HG03342 (cell line): Measurements from ENCODE around the gene DLGAP1.
"Not testable (repeated sequence)": the region's sequence is repeated elsewhere in the genome, so short reads cannot be mapped to it uniquely, and the experiment has no call there.

Source experiments
- ATAC-seq: cut with Tn5 transposase; IDR thresholded peaks from one replicate; pipeline ENCODE4 v1.9.1; 2021; ENCODE audit warnings: mild to moderate bottlenecking, moderate library complexity; ENCODE audit not compliant: unreplicated experiment

The DLGAP1 gene

DNA sequence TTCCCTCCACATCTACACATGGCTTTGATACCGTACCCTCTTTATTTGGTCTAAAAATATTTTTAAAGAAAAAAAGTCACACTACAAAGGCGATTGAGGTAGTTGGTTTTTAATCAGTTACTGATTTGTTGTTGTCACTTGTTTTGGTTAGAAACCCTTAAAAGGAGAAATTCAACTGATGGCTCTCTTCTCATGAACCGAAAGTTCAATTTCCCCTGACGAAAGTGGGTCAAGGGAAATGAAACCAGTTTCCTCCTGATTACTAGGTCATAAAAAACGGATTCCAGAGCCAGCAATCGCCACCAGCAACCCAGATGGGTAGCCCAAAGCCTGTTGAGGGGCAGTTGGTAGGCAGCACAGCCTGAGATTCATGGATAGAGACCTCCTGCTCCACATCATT, 63.2 kb downstream of the DLGAP1 start:
- ATAC-seq = no peak

DNA sequence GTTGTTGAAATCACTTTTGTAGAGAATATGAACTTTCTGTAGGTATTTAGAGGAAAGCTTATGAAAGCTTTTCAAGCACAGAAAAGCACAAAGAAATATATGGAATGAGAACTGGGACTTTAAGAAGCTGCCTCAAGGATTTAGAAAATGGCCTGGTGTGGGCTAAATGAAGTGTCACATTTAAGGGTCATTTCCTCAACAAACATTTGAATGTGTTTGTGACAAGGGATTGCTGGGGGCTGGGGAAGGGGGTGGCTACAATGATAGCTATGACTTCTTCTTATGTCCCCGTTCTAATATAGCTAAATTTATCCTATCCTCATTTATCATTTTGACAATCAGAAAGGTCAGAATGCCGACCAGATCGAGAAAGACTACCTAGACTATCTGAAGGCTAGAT, 69.2 kb downstream of the DLGAP1 start:
- no peak for ATAC-seq

DNA sequence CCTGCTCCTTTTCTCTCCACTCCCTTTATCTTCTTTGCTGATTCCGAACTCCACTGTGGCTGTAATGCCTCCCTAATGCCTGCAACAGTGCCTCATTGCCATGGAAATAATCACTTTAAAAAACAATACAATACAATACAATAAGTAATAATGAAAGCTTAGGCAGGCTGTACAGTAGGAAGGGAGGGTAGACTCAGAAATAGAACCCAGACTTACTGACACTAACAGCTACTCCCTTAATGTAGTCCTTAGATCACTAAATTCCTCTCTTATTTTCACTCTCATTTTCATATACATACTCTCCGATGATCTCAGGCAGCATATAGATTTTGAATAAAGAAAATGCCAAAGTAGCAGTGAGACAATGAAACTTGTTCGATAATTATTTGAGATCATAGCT, 70.2 kb downstream of the DLGAP1 start:
- no peak for ATAC-seq

DNA sequence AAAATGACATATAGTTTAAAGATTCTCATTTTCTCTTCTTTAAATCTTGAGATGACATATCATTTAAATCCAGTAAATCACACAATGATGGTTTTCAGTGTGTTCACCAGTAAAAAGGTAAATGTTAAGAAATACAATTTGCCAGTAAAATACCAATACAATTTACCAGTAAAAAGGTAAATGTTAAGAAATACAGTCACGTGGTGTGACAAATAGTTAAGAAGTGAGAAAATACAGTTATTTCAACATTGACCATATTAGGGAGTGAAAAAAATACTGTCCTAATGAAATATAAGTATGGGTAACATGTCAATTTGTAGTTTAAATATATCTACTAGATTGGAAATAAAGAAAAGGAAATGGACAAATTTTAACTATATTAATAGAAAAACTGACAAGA, 80.5 kb downstream of the DLGAP1 start:
- ATAC-seq = no peak

DNA sequence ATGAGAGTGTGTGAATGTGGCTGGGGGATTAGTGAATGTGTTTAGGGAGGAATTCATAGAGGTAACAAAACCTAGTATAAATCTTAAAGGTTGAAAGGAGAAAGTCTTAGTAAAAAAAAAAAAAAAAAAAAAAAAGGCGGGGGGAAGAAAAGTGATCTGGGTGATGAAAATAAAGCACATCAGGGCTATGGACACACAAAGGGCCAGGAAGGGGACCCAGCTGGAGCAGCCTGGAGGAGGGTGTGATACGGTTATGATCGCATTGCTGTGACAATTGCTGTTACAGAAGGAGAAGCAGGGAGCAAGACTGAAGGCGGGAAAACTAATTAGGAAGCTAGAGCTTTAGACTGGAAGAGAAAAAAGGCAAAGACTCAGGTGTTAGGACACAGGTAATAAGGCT, 85.4 kb downstream of the DLGAP1 start:
- no peak for ATAC-seq

DNA sequence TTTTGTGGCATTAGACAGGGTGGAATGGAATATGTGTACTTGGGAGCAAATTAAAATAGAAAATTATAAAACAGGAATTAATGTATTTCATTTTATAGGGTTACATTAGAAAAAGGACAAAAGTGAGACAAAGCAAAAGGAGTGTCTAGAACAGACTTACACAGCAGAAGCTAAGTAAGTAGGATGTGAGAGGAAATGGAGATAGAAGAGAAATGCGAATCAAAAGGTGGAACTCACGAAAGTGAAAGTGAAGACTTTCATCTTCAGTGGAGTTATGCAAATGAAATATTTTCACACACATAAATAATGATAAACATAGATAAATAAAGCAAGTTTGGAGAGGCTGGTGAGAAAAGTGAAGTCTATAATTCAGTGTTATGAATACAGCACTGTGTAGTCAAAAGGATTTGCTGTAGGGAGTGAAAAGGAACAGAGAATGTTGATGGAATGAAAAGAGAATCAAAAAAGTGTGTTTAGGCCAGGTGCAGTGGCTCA, 94.8 kb downstream of the DLGAP1 start:
- no peak for ATAC-seq

DNA sequence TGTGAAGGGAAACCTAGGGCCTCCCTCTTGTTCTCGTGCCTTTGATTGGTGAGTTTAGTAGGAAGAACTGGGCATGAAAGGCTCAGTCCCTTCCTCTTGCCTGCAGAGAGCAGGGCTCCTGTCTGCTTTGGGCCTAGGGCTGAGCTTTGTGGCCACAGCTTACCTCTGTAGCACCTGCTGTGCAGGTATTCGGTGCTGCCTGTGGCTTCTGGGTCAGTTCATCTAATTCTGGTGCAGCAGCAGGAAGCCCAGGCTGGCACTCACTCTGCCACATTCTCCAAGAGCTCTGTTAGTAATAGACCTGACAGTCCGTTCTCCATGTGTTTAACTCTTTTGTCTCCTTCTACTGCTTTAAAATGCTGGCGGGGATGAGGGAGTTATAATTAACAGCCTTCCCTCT, 96.5 kb downstream of the DLGAP1 start:
- ATAC-seq = no peak

DNA sequence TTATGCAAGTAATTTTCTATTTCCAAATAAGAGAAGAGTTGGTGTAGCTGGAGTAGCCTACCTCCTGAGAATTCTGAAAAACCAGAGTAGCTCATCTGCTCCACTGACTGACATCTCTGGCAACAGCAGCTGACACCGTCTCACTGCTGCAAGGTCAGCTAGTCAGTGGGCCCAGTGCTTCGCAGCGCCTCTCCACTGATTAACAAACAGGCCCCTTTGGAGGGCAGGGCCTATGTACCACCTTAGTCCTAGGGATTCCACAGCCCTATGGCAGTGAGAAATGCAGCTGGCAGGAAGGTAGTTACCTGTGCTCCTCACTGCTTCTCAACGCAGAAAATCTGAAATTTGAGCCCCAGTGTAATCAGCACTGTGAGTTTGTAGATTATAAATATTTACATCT, 97.5 kb downstream of the DLGAP1 start:
- ATAC-seq = no peak

DNA sequence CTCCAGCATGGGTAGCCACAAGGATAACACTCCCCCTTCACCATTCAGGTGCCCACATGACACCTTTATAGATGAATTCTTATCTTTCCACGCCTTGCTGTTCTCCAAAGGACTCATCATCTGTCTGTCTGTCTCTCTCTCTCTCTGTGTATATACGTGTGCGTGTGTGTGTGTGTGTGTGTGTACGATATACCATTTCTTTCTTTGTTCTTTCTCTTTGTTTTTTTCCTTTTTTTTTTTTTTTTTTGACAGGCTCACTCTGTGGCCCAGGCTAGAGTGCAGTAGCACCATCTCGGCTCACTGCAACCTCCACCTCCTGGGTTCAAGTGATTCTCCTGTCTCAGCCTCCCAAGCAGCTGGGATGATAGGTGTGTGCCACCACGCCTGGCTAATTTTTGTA, 98.2 kb downstream of the DLGAP1 start:
- no peak for ATAC-seq

DNA sequence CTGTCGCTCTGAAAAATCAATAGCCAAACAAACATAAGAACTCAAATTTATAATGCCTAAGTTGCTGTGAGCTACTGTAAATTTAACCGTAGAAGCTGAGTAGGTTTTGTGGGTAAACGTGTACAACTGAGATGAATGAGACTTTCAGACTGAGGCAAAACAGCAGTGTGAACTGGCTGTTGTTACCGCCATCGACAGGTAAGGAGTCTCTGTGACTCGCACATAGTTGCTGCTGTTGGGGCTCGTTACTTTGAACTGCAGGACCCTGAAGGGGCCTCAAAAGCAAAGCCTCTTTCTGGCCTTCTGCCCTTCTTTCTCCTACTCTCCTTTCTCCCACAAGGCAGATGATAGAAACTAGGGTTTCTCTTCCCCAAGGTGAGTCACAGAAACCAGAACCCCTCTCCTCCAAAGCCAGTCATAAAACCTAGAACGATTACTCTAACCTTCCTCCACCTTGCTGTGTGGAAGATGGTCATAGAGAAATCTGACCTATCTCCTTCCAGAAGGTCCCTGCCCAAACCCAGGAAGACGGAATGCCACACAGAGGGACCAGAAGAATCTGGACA, 101.2 kb downstream of the DLGAP1 start:
- ATAC-seq = no peak

DNA sequence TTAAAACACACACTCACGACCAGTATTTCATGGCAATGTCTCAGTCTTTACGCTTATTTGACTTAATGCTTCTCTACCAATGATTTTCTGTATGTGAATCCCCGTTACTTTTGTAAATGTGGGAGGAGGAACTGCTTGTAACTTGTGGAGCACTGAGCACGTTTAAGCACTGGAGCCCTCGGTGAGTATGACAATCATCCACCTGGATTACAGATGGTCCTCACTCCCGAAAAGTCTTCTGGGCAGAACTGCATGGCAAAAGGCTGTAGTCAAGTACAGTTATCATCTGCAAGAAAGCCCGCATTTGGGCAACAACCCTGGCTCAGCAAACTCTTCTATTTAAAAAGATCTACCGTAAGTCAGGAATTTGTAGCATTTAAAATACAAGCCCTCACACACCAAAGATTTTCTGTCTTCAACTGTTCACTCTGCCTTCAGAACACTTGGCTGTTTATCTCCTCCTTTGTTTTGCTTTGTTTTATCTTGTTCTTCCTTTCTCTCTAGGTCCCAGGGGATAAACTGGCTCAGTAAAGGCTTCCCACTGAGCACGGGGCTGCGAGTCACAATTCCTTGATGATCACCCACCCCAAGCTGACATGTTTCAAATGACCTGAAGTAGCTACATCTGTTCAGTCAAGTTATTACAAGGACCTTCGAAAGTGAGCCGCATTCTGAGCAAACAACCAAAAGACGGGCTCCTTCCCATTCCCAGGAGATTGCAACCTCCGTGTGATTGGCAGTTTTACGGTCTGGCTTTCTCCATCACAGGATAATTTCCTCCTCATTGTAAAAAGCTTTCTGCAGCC, 102.2 kb downstream of the DLGAP1 start:
- no peak for ATAC-seq

DNA sequence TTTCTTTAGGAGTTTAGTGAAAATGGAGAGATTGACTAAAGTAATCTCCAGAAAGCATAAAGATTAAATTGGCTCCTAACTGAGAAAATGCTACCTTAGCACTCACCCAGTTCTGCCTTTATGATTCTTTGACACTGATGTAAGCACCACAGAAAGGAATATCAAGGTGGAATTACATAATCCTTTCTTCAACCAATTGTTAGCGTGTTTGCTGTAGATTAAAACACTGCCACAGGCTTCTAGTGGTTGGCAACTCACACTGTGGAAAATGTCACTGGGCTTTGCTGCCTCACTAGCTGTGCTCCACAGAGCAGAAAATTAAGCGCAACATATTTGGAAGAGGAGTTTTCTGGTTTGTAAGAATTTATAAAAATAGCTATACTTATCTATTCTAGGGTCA, 104.1 kb downstream of the DLGAP1 start:
- no peak for ATAC-seq

DNA sequence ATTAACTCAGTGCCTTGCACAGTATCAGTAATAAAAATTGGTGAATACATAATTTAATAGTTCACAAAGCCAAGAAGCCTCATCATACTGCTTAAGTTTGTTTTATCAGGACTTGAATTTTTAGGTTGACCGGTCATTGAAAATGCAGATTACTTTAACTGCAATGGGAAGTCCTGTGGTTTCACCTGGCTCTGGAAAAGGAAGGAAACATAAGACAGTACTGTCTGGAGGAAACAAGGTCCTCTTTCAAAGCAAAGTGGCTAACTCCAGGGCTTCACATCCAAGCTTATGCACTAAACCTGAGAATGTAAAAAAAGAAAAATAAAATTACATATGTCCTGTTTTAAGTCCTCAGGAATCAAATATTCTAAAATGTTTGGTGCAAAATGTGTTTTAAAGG, 119.7 kb downstream of the DLGAP1 start:
- no peak for ATAC-seq

DNA sequence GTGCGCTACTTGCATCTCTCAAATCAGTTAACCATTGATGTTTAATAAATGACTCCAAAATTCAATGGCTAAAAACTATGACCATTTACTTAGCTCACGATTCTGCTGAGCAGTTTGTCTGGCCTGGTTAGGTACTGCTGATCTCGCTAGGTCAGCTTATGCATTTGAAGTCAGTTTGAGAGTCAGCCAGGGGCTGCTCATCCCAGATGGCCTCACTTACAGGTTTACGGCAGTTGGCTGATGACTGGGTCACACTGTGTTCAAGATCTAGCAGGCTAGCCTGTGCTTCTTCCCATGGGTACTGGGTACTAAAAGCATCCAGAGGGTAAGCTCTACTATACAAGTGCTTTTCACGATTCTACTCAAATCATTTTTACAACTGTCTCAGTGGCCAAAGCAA, 122.1 kb downstream of the DLGAP1 start:
- ATAC-seq = no peak

DNA sequence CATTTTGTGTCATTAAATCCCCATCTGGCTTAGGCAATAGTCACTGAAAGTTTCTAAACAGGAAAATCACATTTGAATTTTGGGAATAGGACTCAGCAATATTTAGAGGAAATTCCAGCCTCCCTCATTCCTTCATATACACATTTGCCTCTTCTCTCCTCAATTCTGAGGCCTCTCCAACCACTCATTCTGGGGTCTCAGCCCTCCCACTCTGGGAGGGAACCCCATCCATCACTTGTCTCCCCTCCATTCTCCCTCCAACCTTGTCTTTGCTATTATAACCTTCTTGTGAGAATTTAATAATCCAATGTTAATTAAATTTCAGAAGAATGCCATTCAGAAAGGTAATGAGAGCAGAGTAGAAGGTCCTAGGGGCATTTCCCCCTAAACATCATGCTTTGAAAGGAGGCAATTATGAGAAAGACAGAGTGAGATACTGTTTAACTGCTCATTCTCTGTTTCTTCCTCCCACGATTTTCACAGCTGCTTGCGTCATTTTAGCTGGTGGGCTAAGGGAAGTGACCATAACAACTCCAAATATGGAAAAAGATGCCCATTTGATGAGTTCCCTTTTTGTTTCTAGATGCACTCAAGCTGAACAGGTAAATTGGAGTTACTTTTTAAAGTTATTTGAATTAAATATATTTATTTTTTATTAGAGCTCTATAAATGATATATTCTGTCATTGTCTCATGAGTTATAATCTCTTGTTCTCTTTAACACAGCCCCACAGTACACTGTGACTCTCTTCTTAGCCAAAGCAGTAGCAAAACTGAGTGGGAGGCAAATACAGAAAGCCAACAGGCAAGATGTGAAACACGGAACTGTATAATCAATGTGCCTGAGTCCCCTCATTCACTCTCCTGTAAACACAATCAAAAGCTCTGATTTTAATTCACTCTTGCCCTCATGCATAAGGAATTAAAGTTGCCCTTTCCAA, 135.1 kb downstream of the DLGAP1 start:
- no peak for ATAC-seq

DNA sequence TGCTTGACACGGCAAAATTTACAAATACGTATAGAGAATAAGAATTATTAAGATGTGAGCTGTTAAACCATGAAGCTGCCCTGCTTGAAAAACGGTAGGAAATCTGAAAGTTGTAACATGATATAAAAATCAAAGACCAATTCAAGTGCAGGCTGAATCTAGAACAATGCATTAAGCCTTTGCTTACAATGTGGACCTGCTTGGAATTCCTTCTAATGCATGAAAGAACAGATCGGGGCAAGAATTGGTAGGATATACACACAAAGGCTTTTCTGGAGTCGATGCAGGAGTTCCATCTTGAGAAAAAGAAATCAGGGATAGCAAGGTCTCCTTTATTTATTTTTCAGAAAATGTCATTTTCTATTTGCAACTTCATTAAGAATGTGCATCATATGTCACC, 136.8 kb downstream of the DLGAP1 start:
- ATAC-seq = no peak

DNA sequence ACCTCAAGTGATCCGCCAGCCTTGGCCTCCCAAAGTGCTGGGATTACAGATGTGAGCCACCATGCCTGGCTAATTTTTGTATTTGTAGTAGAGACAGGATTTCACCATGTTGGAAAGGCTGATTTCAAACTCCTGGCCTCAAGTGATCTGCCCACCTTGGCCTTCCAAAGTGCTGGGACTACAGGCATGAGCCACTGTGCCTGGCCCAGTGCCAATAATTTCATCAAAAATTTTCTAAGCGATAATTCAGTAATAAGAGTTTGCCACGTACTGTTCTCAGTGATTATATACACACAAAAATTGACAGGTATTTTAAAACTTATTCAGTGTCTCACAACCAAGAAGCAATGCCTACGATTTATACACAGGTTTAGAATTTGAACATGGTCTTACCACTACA, 143.2 kb downstream of the DLGAP1 start:
- not testable (repeated sequence) for ATAC-seq

DNA sequence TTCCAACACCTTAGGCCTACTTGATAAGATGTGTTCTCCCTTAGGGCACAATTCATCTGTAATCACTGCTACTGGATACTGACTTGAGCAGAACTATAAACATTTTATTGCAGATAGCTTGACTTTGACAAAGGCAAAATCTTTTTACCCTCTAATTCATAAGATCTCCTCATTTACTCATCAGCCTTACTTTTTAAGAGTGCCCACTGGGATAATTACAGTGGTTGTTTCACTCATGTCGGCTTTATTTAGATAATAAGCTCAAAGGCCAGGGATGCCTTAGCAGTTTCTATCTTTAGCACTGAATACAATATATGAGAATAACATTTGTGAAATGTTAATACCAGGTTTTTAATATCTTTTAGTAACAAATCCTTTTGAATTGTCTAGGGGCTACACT, 144.0 kb downstream of the DLGAP1 start:
- ATAC-seq = no peak

DNA sequence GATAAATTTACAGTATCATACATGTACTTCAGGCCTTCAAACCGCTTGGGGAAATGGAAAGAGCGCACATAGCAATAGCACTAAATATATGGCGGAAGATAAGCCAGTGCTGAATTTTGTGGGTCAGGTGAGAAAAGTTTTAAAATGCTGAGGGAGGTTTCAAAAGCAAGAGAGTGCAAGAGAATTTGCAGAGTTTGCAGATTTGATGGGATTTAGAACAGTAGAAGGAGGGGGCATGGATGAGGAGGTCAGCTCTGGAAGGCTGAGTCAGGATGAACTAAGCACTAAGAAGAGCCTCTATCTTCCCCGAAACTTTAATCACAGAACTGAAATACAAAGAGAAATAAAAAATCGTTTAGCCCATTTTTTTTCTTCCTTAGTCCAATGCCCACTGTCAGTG, 145.9 kb downstream of the DLGAP1 start:
- ATAC-seq = no peak

DNA sequence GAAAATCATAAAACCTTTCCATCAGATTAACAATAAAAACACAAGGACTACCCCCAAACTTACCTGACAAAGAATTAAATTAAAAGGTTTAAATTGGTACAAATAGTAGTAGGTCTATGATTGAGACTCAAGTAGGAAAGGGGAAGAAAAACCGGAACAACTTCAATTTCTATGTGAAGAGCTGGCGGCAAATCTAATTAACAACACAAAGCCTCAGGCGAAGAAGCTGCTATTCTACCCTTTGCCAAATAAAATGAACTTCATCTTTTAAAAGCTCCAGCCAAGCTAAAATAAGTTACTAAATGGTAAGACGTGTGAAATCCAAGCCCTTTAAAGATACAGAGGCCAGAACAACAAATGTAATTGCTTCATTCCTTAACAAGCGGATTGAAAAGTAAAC, 146.5 kb downstream of the DLGAP1 start:
- ATAC-seq = no peak

DNA sequence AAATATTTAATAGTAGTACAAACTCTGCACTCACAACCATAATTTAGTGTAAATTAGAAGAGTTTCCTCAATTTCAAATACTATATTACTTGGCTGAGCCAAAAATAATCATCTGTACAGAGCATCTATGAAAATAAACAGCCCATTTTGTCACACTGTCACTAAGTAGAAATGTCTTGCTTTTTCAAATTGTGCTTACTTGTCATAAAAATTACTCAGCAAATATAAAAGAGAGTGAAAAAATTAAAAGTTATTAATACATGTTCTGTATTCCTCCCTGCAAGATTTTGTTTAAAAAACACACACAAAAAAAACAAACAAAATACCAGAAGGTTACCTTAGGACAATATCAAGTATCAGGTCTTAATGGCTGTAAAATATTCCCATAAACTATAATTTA, 155.7 kb downstream of the DLGAP1 start:
- ATAC-seq = no peak

DNA sequence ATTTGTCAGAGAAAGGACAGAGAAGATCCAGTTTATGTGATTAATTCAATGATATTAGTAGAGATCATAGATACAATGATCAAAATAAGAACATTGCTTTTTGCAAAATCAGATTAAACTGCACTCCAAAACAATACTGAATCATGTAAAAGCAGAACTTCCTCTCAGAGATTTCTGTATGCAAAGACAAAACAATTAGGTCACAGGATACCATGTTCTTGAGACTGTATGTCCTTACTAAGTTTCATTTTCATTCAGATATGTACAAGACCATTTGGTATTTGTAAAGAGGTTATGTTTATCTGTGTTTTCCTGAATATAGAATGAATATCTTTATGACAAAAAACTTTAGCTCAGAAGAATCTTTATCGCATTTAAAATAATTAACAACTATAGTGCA, 161.8 kb downstream of the DLGAP1 start:
- ATAC-seq = no peak
